ENCODE results near the gene BTG4. TPM values are rescaled to one million over a fixed set of nuclear protein-coding genes. Genes with fewer than 3 reads are reported as not detected.

Gene BTG4
- total RNA-seq, 1 experiment from 2014 or later, result not detected

- no peak overlapping the region for H3K9ac ChIP-seq (ENCODE audit: low read length)
- no peaks in the 10 kb centered on the region for H3K9me2 ChIP-seq (ENCODE audit: insufficient read depth)
- H3K36me3 ChIP-seq (ENCODE audit: control insufficient read depth in 1 of 2, insufficient read depth in 2 of 2, low read length in 2 of 2), result no peaks in the 10 kb centered on the region
- no peak overlapping the region for H3K27ac ChIP-seq (ENCODE audit: low read depth, low read length)
- ChIA-PET CTCF (no interaction called here), RAD21 (ENCODE audit: low non-redundant PET in 1 of 2, low total read pairs in 2 of 2, uncharacterized antibody in 2 of 2, unreplicated experiment in 2 of 2) (no interaction called here), POLR2A (no interaction called here)
- no peak overlapping the region for H2AFZ ChIP-seq (ENCODE audit: low read depth, low read length, poor library complexity, severe bottlenecking)
- no peaks in the 10 kb centered on the region for H4K20me1 ChIP-seq (ENCODE audit: insufficient read depth)
- H3K4me2 ChIP-seq (ENCODE audit: low read length), result no peak overlapping the region
- no peak for DNase-seq (ENCODE audit: low read depth, low spot score)
- TF ChIP-seq ZBTB33 (IDR thresholded peaks at IDR 0.05; ENCODE audit: extremely low read depth, insufficient replicate concordance, low read length), result no peak
- no peak for TF ChIP-seq JUND (IDR thresholded peaks at IDR 0.05)
- no peak for TF ChIP-seq POLR2AphosphoS5 (IDR thresholded peaks at IDR 0.05; ENCODE audit: low read depth, low read length)
- H3K4me1 ChIP-seq (ENCODE audit: control insufficient read depth in 1 of 2, insufficient read depth in 2 of 2, low read length in 2 of 2), result no peaks in the 10 kb centered on the region
- no peak overlapping the region for H3K4me3 ChIP-seq (replicated peaks in 1 of 2; ENCODE audit: low read depth in 1 of 2, low read length in 2 of 2)
- no TSS peak for BruUV-seq (replicated peaks)
- H3K9me3 ChIP-seq (ENCODE audit: control insufficient read depth in 1 of 2, insufficient read depth in 1 of 2, low read depth in 1 of 2, low read length in 2 of 2), result peaks cover 0 to 3% of the 10 kb centered on the region in 2 experiments; a peak in 1 of 4 replicates
- H3K27me3 ChIP-seq (ENCODE audit: insufficient read depth, low read length), result no peaks in the 10 kb centered on the region
- intact Hi-C loops (cut with micrococcal nuclease), result no loop called here
- H3K79me2 ChIP-seq (ENCODE audit: insufficient read depth, low read length), result no peaks in the 10 kb centered on the region
- no peak for ATAC-seq
These were observed 37.8 kb downstream of the BTG4 start for GRCh38 chr11:111474432-111474831.

DNA sequence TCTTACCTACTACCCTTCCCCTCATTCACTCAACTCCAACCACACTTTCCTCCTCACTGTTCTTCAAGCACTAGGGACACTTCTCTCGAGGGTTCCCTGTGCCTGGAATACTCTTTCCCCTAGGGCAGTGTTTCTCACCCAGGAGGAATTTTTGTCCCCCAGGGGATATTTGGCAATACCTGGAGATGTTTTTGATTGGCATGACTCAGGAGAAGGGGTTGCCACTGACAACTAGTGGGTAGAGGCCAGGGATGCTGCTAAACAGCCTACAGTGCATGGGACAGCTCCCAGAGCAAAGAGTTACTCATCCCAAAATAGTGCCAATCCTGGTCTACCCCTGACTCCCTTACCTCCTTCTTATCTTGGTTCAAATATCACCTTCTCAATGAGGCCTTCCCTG lies 40.0 kb downstream of the BTG4 start:
- ATAC-seq (no peak), DNase-seq (ENCODE audit: low read depth, low spot score) (no peak)
- intact Hi-C loops (cut with micrococcal nuclease), result no loop called here
- Histone ChIP-seq H3K36me3 (ENCODE audit: control insufficient read depth in 1 of 2, insufficient read depth in 2 of 2, low read length in 2 of 2) (no peaks in the 10 kb centered on the region), H3K9me2 (ENCODE audit: insufficient read depth) (no peaks in the 10 kb centered on the region), H3K79me2 (ENCODE audit: insufficient read depth, low read length) (no peaks in the 10 kb centered on the region), H4K20me1 (ENCODE audit: insufficient read depth) (no peaks in the 10 kb centered on the region), H3K4me2 (ENCODE audit: low read length) (no peak overlapping the region), H2AFZ (ENCODE audit: low read depth, low read length, poor library complexity, severe bottlenecking) (no peak overlapping the region), H3K4me1 (ENCODE audit: control insufficient read depth in 1 of 2, insufficient read depth in 2 of 2, low read length in 2 of 2) (no peaks in the 10 kb centered on the region), H3K27me3 (ENCODE audit: insufficient read depth, low read length) (no peaks in the 10 kb centered on the region), H3K27ac (ENCODE audit: low read depth, low read length) (no peak overlapping the region), H3K9ac (ENCODE audit: low read length) (no peak overlapping the region), H3K4me3 (replicated peaks in 1 of 2; ENCODE audit: low read depth in 1 of 2, low read length in 2 of 2) (no peak overlapping the region), H3K9me3 (ENCODE audit: control insufficient read depth in 1 of 2, insufficient read depth in 1 of 2, low read depth in 1 of 2, low read length in 2 of 2) (peaks cover 0 to 3% of the 10 kb centered on the region in 2 experiments; a peak in 1 of 4 replicates)
- CTCF ChIA-PET, result no interaction called here
- no TSS peak for BruUV-seq (replicated peaks)
- RAD21 ChIA-PET (ENCODE audit: low non-redundant PET in 1 of 2, low total read pairs in 2 of 2, uncharacterized antibody in 2 of 2, unreplicated experiment in 2 of 2), result no interaction called here
- POLR2A ChIA-PET, result no interaction called here
- no peak for TF ChIP-seq SRF (IDR thresholded peaks at IDR 0.05; ENCODE audit: low read depth)

Data from HCT116 (cell line).